Calu3 (cell line): ENCODE data around the gene ZBTB44. TPM values are rescaled to one million over a fixed set of nuclear protein-coding genes. Genes with fewer than 3 reads are reported as not detected.

ENCODE experiments used
- BruUV-seq: library from RNA; stranded (reverse); fragments of 400-500 nt; replicated peaks from 2 replicates; lab custom pipeline; 2021; lab: Mats Ljungman, UMichigan
- CTCF ChIA-PET: fragments of 300-600 bp; sonication (Branson Sonifier 250); formaldehyde crosslinking; loops from one replicate; lab custom pipeline; 2022; ENCODE audit warnings: antibody characterized with exemption; lab: Charles Lee
- DNase-seq: peaks from one replicate; pipeline ENCODE4 v3.0.0; 2022
- H3K27ac Mint-ChIP-seq: one replicate; pipeline ENCODE4 v1.8.0; 2022; ENCODE audit warnings: mixed read lengths; ENCODE audit not compliant: unreplicated experiment
- H3K27me3 Mint-ChIP-seq: one replicate; pipeline ENCODE4 v1.8.0; 2022; ENCODE audit warnings: mixed read lengths; ENCODE audit not compliant: unreplicated experiment
- H3K36me3 Mint-ChIP-seq: one replicate; pipeline ENCODE4 v1.8.0; 2022; ENCODE audit warnings: mild to moderate bottlenecking, moderate library complexity, mixed read lengths; ENCODE audit not compliant: insufficient read depth, unreplicated experiment
- H3K4me1 Mint-ChIP-seq: one replicate; pipeline ENCODE4 v1.8.0; 2022; ENCODE audit warnings: mild to moderate bottlenecking, low read depth, mixed read lengths; ENCODE audit not compliant: unreplicated experiment
- H3K4me3 Mint-ChIP-seq: one replicate; pipeline ENCODE4 v1.8.0; 2022; ENCODE audit warnings: mild to moderate bottlenecking, low read depth, moderate library complexity, mixed read lengths; ENCODE audit not compliant: unreplicated experiment
- H3K9me3 Mint-ChIP-seq: one replicate; pipeline ENCODE4 v1.8.0; 2022; ENCODE audit warnings: low read depth, mixed read lengths; ENCODE audit not compliant: unreplicated experiment
- CTCF ChIP-seq: fragments of 200-600 bp; IDR thresholded peaks from one replicate; pipeline ENCODE4 v1.8.0; 2022; ENCODE audit warnings: antibody characterized with exemption; ENCODE audit not compliant: unreplicated experiment
- intact Hi-C: fragments of 100-400 bp; cut with micrococcal nuclease; formaldehyde crosslinking; loops from one replicate; pipeline ENCODE4 v1.10.0; 2022; ENCODE audit not compliant: unreplicated experiment
- total RNA-seq: library from RNA; stranded (reverse); gene quantifications from 2 replicates; pipeline ENCODE4 v1.2.3, GENCODE V29; 2022

Gene ZBTB44
- total RNA-seq, 1 experiment from 2014 or later, result 29.7 TPM

GRCh38 chr11:130190371-130190881, 124.3 kb downstream of the ZBTB44 start:
- DNase-seq, result no peak
- no peak overlapping the region for H3K27ac Mint-ChIP-seq
- intact Hi-C loops, result no loop called here
- TF ChIP-seq CTCF, result no peak
- no peak overlapping the region for H3K4me3 Mint-ChIP-seq
- no peaks in the 10 kb centered on the region for H3K4me1 Mint-ChIP-seq
- H3K27me3 Mint-ChIP-seq, result no peaks in the 10 kb centered on the region
- no peaks in the 10 kb centered on the region for H3K9me3 Mint-ChIP-seq
- CTCF ChIA-PET, result no interaction called here
- no TSS peak for BruUV-seq
- H3K36me3 Mint-ChIP-seq, result peaks cover 29% of the 10 kb centered on the region

DNA sequence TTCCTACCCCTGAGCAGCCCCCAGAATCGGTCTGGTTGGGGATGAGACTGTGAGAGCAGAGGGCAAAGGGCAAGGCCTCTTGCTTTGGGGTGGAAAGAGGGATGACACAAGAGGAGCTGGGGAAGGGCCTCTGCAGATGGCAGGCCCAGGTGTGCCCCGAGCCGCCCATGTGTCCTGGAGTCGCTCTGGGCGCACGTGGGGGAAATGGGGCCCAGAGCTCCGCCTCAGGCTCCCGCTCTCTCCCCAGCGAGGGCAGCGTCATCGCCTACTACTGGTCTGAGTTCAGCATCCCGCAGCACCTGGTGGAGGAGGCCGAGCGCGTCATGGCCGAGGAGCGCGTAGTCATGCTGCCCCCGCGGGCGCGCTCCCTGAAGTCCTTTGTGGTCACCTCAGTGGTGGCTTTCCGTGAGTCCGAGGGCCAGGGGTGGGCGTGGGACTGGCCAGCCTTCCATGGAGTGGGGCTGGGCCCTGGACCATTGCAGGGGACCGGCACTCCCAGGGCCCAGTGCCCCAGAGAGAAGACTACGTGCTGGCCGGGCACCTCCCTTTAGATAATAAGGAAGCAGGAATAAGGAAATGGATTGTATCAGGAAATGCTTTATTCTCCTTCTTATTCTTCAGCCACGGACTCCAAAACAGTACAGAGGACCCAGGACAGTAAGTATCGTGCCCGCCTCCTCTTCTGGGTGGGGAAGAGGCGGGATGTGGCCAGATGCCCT, 125.1 kb downstream of the ZBTB44 start:
- no TSS peak for BruUV-seq

GRCh38 chr11:130188585-130189347, 126.0 kb downstream of the ZBTB44 start:
- H3K27me3 Mint-ChIP-seq, result no peaks in the 10 kb centered on the region
- no peaks in the 10 kb centered on the region for H3K4me1 Mint-ChIP-seq
- CTCF ChIA-PET, result no interaction called here
- no TSS peak for BruUV-seq
- H3K27ac Mint-ChIP-seq, result peak overlapping the region; percentile 27
- no peak overlapping the region for H3K4me3 Mint-ChIP-seq
- H3K36me3 Mint-ChIP-seq, result peaks cover 22% of the 10 kb centered on the region
- DNase-seq, result no peak
- intact Hi-C loops, result no loop called here
- TF ChIP-seq CTCF, result no peak
- H3K9me3 Mint-ChIP-seq, result no peaks in the 10 kb centered on the region

More for the DNA sequence above, 125.1 kb downstream of the ZBTB44 start:
- H3K27me3 Mint-ChIP-seq, result no peaks in the 10 kb centered on the region
- H3K9me3 Mint-ChIP-seq, result no peaks in the 10 kb centered on the region
- intact Hi-C loops, result no loop called here
- CTCF ChIA-PET, result no interaction called here
- H3K27ac Mint-ChIP-seq, result peak overlapping the region; percentile 27
- H3K4me1 Mint-ChIP-seq, result no peaks in the 10 kb centered on the region
- H3K4me3 Mint-ChIP-seq, result no peak overlapping the region
- DNase-seq, result no peak
- H3K36me3 Mint-ChIP-seq, result peaks cover 26% of the 10 kb centered on the region
- TF ChIP-seq CTCF, result no peak

DNA sequence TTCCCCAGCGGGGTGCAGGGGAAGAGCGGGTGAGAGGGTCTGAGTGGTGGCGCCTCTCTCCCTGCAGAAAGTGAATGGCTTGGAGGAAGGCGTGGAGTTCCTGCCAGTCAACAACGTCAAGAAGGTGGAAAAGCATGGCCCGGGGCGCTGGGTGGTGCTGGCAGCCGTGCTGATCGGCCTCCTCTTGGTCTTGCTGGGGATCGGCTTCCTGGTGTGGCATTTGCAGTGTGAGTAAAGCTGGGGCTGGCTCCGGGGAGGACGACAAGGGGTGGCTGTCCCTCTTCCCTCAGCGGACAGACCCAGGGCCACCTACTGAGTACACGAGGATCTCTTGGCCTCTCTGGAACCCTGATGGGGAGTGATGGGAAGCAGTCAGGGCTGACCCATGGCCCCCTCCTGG, 126.7 kb downstream of the ZBTB44 start:
- Mint-ChIP-seq H3K9me3 (no peaks in the 10 kb centered on the region), H3K27ac (no peak overlapping the region), H3K4me3 (no peak overlapping the region), H3K36me3 (peaks cover 22% of the 10 kb centered on the region), H3K4me1 (no peaks in the 10 kb centered on the region), H3K27me3 (no peaks in the 10 kb centered on the region)
- no TSS peak for BruUV-seq
- CTCF ChIA-PET, result no interaction called here
- intact Hi-C loops, result no loop called here
- DNase-seq, result no peak
- TF ChIP-seq CTCF, result no peak
